Measurements from ENCODE around the gene NMT1.

NMT1 gene

GRCh38 chr17:45086865-45087503 lies 25.9 kb downstream of the NMT1 start:
- Histone ChIP-seq H3K27me3 (ENCODE audit: control insufficient read depth, insufficient read depth, low read length) (no peaks in the 10 kb centered on the region), H3K27ac (ENCODE audit: low read depth, low read length) (no peak overlapping the region), H3K36me3 (ENCODE audit: control insufficient read depth, insufficient read depth, low read length) (peaks cover 88% of the 10 kb centered on the region), H3K9me3 (ENCODE audit: control insufficient read depth, insufficient read depth, low read depth, low read length) (no peaks in the 10 kb centered on the region), H3K4me1 (ENCODE audit: control insufficient read depth, insufficient read depth, low read length) (peaks cover 14% of the 10 kb centered on the region), H3K4me3 (ENCODE audit: low read depth, low read length) (no peak overlapping the region), H3K9ac (ENCODE audit: low read length) (no peak overlapping the region)

GRCh38 chr17:45087504-45087975 lies 26.4 kb downstream of the NMT1 start:
- H3K4me3 ChIP-seq (ENCODE audit: low read depth, low read length) = no peak overlapping the region
- no peak overlapping the region for H3K27ac ChIP-seq (ENCODE audit: low read depth, low read length)
- H3K36me3 ChIP-seq (ENCODE audit: control insufficient read depth, insufficient read depth, low read length) = peaks cover 88% of the 10 kb centered on the region
- no peaks in the 10 kb centered on the region for H3K9me3 ChIP-seq (ENCODE audit: control insufficient read depth, insufficient read depth, low read depth, low read length)
- H3K27me3 ChIP-seq (ENCODE audit: control insufficient read depth, insufficient read depth, low read length) = no peaks in the 10 kb centered on the region
- H3K9ac ChIP-seq (ENCODE audit: low read length) = no peak overlapping the region
- H3K4me1 ChIP-seq (ENCODE audit: control insufficient read depth, insufficient read depth, low read length) = peaks cover 14% of the 10 kb centered on the region

GRCh38 chr17:45087978-45088377 lies 26.9 kb downstream of the NMT1 start:
- Histone ChIP-seq H3K9ac (ENCODE audit: low read length) (no peak overlapping the region), H3K36me3 (ENCODE audit: control insufficient read depth, insufficient read depth, low read length) (peaks cover 90% of the 10 kb centered on the region)

GRCh38 chr17:45088741-45089140 lies 27.6 kb downstream of the NMT1 start:
- Histone ChIP-seq H3K4me1 (ENCODE audit: control insufficient read depth, insufficient read depth, low read length) (peaks cover 14% of the 10 kb centered on the region), H3K27ac (ENCODE audit: low read depth, low read length) (0 out of 2 replicates have a peak overlapping the region, but pooled peaks have one; percentile 52), H3K9me3 (ENCODE audit: control insufficient read depth, insufficient read depth, low read depth, low read length) (no peaks in the 10 kb centered on the region), H3K4me3 (ENCODE audit: low read depth, low read length) (no peak overlapping the region), H3K36me3 (ENCODE audit: control insufficient read depth, insufficient read depth, low read length) (peaks cover 91% of the 10 kb centered on the region), H3K9ac (ENCODE audit: low read length) (no peak overlapping the region), H3K27me3 (ENCODE audit: control insufficient read depth, insufficient read depth, low read length) (no peaks in the 10 kb centered on the region)

More at GRCh38 chr17:45087978-45088377, 26.9 kb downstream of the NMT1 start:
- Histone ChIP-seq H3K27ac (ENCODE audit: low read depth, low read length) (no peak overlapping the region), H3K4me3 (ENCODE audit: low read depth, low read length) (no peak overlapping the region), H3K27me3 (ENCODE audit: control insufficient read depth, insufficient read depth, low read length) (no peaks in the 10 kb centered on the region), H3K4me1 (ENCODE audit: control insufficient read depth, insufficient read depth, low read length) (peaks cover 14% of the 10 kb centered on the region), H3K9me3 (ENCODE audit: control insufficient read depth, insufficient read depth, low read depth, low read length) (no peaks in the 10 kb centered on the region)

- Histone ChIP-seq H3K9me3 (ENCODE audit: control insufficient read depth, insufficient read depth, low read depth, low read length) (no peaks in the 10 kb centered on the region), H3K36me3 (ENCODE audit: control insufficient read depth, insufficient read depth, low read length) (peaks cover 89% of the 10 kb centered on the region), H3K9ac (ENCODE audit: low read length) (peak overlapping the region; percentile 21), H3K4me1 (ENCODE audit: control insufficient read depth, insufficient read depth, low read length) (peaks cover 14% of the 10 kb centered on the region), H3K27ac (ENCODE audit: low read depth, low read length) (no peak overlapping the region), H3K4me3 (ENCODE audit: low read depth, low read length) (no peak overlapping the region), H3K27me3 (ENCODE audit: control insufficient read depth, insufficient read depth, low read length) (no peaks in the 10 kb centered on the region)
Observed at GRCh38 chr17:45090711-45091110, 29.6 kb downstream of the NMT1 start.

GRCh38 chr17:45091778-45092425 lies 30.8 kb downstream of the NMT1 start:
- Histone ChIP-seq H3K27me3 (ENCODE audit: control insufficient read depth, insufficient read depth, low read length) (no peaks in the 10 kb centered on the region), H3K4me3 (ENCODE audit: low read depth, low read length) (no peak overlapping the region), H3K4me1 (ENCODE audit: control insufficient read depth, insufficient read depth, low read length) (peaks cover 14% of the 10 kb centered on the region), H3K9ac (ENCODE audit: low read length) (no peak overlapping the region), H3K36me3 (ENCODE audit: control insufficient read depth, insufficient read depth, low read length) (peaks cover 91% of the 10 kb centered on the region), H3K27ac (ENCODE audit: low read depth, low read length) (no peak overlapping the region), H3K9me3 (ENCODE audit: control insufficient read depth, insufficient read depth, low read depth, low read length) (no peaks in the 10 kb centered on the region)

GRCh38 chr17:45092911-45093430 lies 31.9 kb downstream of the NMT1 start:
- peaks cover 14% of the 10 kb centered on the region for H3K4me1 ChIP-seq (ENCODE audit: control insufficient read depth, insufficient read depth, low read length)
- H3K9ac ChIP-seq (ENCODE audit: low read length) = no peak overlapping the region
- no peak overlapping the region for H3K4me3 ChIP-seq (ENCODE audit: low read depth, low read length)
- no peaks in the 10 kb centered on the region for H3K27me3 ChIP-seq (ENCODE audit: control insufficient read depth, insufficient read depth, low read length)
- H3K9me3 ChIP-seq (ENCODE audit: control insufficient read depth, insufficient read depth, low read depth, low read length) = no peaks in the 10 kb centered on the region
- peaks cover 91% of the 10 kb centered on the region for H3K36me3 ChIP-seq (ENCODE audit: control insufficient read depth, insufficient read depth, low read length)
- H3K27ac ChIP-seq (ENCODE audit: low read depth, low read length) = 0 out of 2 replicates have a peak overlapping the region, but pooled peaks have one; percentile 6

GRCh38 chr17:45093444-45094110 lies 32.5 kb downstream of the NMT1 start:
- peaks cover 91% of the 10 kb centered on the region for H3K36me3 ChIP-seq (ENCODE audit: control insufficient read depth, insufficient read depth, low read length)
- no peaks in the 10 kb centered on the region for H3K9me3 ChIP-seq (ENCODE audit: control insufficient read depth, insufficient read depth, low read depth, low read length)
- no peak overlapping the region for H3K9ac ChIP-seq (ENCODE audit: low read length)
- no peaks in the 10 kb centered on the region for H3K27me3 ChIP-seq (ENCODE audit: control insufficient read depth, insufficient read depth, low read length)
- no peak overlapping the region for H3K4me3 ChIP-seq (ENCODE audit: low read depth, low read length)
- H3K27ac ChIP-seq (ENCODE audit: low read depth, low read length) = 0 out of 2 replicates have a peak overlapping the region, but pooled peaks have one; percentile 6
- H3K4me1 ChIP-seq (ENCODE audit: control insufficient read depth, insufficient read depth, low read length) = peaks cover 14% of the 10 kb centered on the region

GRCh38 chr17:45096141-45096540 lies 35.0 kb downstream of the NMT1 start:
- peaks cover 85% of the 10 kb centered on the region for H3K36me3 ChIP-seq (ENCODE audit: control insufficient read depth, insufficient read depth, low read length)
- H3K27me3 ChIP-seq (ENCODE audit: control insufficient read depth, insufficient read depth, low read length) = no peaks in the 10 kb centered on the region
- no peaks in the 10 kb centered on the region for H3K9me3 ChIP-seq (ENCODE audit: control insufficient read depth, insufficient read depth, low read depth, low read length)
- H3K27ac ChIP-seq (ENCODE audit: low read depth, low read length) = no peak overlapping the region
- H3K4me3 ChIP-seq (ENCODE audit: low read depth, low read length) = no peak overlapping the region
- peaks cover under 1% of the 10 kb centered on the region; the same call in 1 of the 2 replicates for H3K4me1 ChIP-seq (ENCODE audit: control insufficient read depth, insufficient read depth, low read length)
- no peak overlapping the region for H3K9ac ChIP-seq (ENCODE audit: low read length)

GRCh38 chr17:45096926-45097325 lies 35.8 kb downstream of the NMT1 start:
- Histone ChIP-seq H3K4me3 (ENCODE audit: low read depth, low read length) (no peak overlapping the region), H3K9ac (ENCODE audit: low read length) (no peak overlapping the region), H3K4me1 (ENCODE audit: control insufficient read depth, insufficient read depth, low read length) (no peaks in the 10 kb centered on the region), H3K9me3 (ENCODE audit: control insufficient read depth, insufficient read depth, low read depth, low read length) (no peaks in the 10 kb centered on the region), H3K27me3 (ENCODE audit: control insufficient read depth, insufficient read depth, low read length) (no peaks in the 10 kb centered on the region), H3K36me3 (ENCODE audit: control insufficient read depth, insufficient read depth, low read length) (peaks cover 85% of the 10 kb centered on the region), H3K27ac (ENCODE audit: low read depth, low read length) (no peak overlapping the region)
